Activated T-helper 1 cell treated with anti-CD3 and anti-CD28 coated beads, Interleukin-2, amount 50 U/mL, for 16 hours (primary cell): ENCODE data around the gene NOL4.
"Not testable (repeated sequence)": the region's sequence is repeated elsewhere in the genome, so short reads cannot be mapped to it uniquely, and the experiment has no call there.

Experiments used
- DNase-seq, 2 donors: peaks; one replicate each; pipeline ENCODE4 v3.0.0-alpha.2; 2020; ENCODE audit warnings: low read depth in 1 of 2, low spot score in 1 of 2

NOL4 gene

GRCh38 chr18:34224423-34225217, at the start of gene NOL4:
Gene NOL4, minus strand, starts transcription at chr18:34224913. Its CDS starts 1,660 bp downstream, at chr18:34223253.
- DNase-seq, result no peak

GRCh38 chr18:34266029-34266428, 41.3 kb upstream of the NOL4 start:
- not testable (repeated sequence) for DNase-seq

- DNase-seq, result no peak
Observed at GRCh38 chr18:34261865-34262780, 37.4 kb upstream of the NOL4 start.

GRCh38 chr18:34258176-34258575, 33.5 kb upstream of the NOL4 start:
- DNase-seq, result no peak

GRCh38 chr18:34251919-34252318, 27.2 kb upstream of the NOL4 start:
- no peak for DNase-seq

GRCh38 chr18:34248727-34249126, 24.0 kb upstream of the NOL4 start:
- no peak for DNase-seq

GRCh38 chr18:34242739-34243138, 18.0 kb upstream of the NOL4 start:
- no peak for DNase-seq

GRCh38 chr18:34233781-34234388, 9.2 kb upstream of the NOL4 start:
- not testable (repeated sequence) for DNase-seq

GRCh38 chr18:34225218-34225553, 473 bp upstream of the NOL4 start:
- no peak for DNase-seq

GRCh38 chr18:34223893-34224422, 755 bp downstream of the NOL4 start:
- no peak for DNase-seq

GRCh38 chr18:34223164-34223892, 1.4 kb downstream of the NOL4 start:
- DNase-seq, result no peak

- no peak for DNase-seq
Observed at GRCh38 chr18:34222307-34223163, 2.2 kb downstream of the NOL4 start.

- DNase-seq, result no peak
Observed at GRCh38 chr18:34221971-34222306, 2.8 kb downstream of the NOL4 start.

GRCh38 chr18:34220081-34220815, 4.5 kb downstream of the NOL4 start:
- no peak for DNase-seq

GRCh38 chr18:34219651-34220050, 5.1 kb downstream of the NOL4 start:
- DNase-seq, result no peak

GRCh38 chr18:34212511-34212910, 12.2 kb downstream of the NOL4 start:
- no peak for DNase-seq

GRCh38 chr18:34207344-34207851, 17.3 kb downstream of the NOL4 start:
- DNase-seq, result no peak

GRCh38 chr18:34203866-34204265, 20.8 kb downstream of the NOL4 start:
- no peak for DNase-seq

GRCh38 chr18:34196256-34196655, 28.5 kb downstream of the NOL4 start:
- no peak for DNase-seq
